ENCODE data around the gene TIGD6. TPM values are rescaled to one million over a fixed set of nuclear protein-coding genes. Genes with fewer than 3 reads are reported as not detected.
A peak's percentile ranks its signal among the peaks of the same experiment; 100 is the strongest.

Gene TIGD6
- total and polyA plus RNA-seq, 9 of the 15 experiments (the other 6 are each of a cell fraction or from before 2014, with no cell fraction given), result 1.8 to 6.3 (median 3.9) TPM

DNA sequence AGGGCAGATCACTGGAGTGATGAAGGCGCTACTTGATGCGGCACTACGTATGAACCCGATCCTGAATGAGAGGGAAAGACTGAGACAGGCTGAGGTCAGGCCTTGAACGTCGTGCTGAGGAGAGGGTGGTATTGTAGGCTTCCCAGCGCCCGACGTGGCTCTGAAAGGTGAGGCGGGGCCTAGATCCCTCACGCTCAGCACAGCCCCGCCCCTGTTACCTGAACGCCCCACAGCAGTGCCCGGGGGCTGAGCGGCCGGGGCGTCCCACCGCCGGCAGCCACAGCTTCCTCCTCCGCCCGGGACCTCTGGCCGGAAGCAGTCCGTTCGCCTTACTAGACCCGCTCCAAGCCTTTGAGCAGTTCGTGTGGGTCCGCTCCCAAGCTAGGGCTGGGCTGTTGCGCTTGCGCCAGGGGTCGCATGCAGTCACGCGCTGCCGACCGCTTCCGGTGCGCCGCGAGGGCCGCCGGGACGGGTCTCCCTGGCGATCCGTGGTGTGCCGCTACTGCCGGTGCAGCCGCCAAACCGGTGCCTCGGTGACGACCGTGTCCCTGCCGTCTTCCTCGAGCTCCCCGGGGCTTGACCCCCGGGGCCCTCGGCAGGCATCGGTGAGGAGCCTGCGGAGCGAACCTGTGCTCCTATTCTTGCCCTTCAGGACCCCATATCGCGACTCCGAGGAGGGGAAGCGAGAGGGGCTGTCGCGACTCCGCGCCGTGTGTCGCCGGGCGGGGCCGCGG, at the start of gene TIGD6, which contains the start of gene HMGXB3 (continued):
- TF ChIP-seq, protein P1, sequence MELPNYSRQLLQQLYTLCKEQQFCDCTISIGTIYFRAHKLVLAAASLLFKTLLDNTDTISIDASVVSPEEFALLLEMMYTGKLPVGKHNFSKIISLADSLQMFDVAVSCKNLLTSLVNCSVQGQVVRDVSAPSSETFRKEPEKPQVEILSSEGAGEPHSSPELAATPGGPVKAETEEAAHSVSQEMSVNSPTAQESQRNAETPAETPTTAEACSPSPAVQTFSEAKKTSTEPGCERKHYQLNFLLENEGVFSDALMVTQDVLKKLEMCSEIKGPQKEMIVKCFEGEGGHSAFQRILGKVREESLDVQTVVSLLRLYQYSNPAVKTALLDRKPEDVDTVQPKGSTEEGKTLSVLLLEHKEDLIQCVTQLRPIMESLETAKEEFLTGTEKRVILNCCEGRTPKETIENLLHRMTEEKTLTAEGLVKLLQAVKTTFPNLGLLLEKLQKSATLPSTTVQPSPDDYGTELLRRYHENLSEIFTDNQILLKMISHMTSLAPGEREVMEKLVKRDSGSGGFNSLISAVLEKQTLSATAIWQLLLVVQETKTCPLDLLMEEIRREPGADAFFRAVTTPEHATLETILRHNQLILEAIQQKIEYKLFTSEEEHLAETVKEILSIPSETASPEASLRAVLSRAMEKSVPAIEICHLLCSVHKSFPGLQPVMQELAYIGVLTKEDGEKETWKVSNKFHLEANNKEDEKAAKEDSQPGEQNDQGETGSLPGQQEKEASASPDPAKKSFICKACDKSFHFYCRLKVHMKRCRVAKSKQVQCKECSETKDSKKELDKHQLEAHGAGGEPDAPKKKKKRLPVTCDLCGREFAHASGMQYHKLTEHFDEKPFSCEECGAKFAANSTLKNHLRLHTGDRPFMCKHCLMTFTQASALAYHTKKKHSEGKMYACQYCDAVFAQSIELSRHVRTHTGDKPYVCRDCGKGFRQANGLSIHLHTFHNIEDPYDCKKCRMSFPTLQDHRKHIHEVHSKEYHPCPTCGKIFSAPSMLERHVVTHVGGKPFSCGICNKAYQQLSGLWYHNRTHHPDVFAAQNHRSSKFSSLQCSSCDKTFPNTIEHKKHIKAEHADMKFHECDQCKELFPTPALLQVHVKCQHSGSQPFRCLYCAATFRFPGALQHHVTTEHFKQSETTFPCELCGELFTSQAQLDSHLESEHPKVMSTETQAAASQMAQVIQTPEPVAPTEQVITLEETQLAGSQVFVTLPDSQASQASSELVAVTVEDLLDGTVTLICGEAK (IDR thresholded peaks at IDR 0.05), result peak; percentile 99
- TF ChIP-seq, protein P1 (CRISPR knock-in tag; IDR thresholded peaks at IDR 0.05), result no peak
- peak in 1 of 2 experiments; percentile 38; a peak in 1 of 4 replicates for TF ChIP-seq ETV6 (IDR thresholded peaks at IDR 0.05; ENCODE audit: borderline replicate concordance in 1 of 2, low read depth in 2 of 2, low read length in 1 of 2)
- TF ChIP-seq ETV6 (CRISPR knock-in tag; IDR thresholded peaks at IDR 0.05; ENCODE audit: borderline replicate concordance), result 0 out of 2 replicates have a peak, but pooled peaks have one; percentile 41
- no peak for TF ChIP-seq HDAC3 (IDR thresholded peaks at IDR 0.05; ENCODE audit: borderline replicate concordance, partially characterized antibody)
- 0 out of 2 replicates have a peak, but pooled peaks have one; percentile 12 for TF ChIP-seq ZNF133 (CRISPR knock-in tag; IDR thresholded peaks at IDR 0.05)
- TF ChIP-seq FOSL1 (tag; conservative IDR thresholded peaks at IDR 0.05), result peak; percentile 6; the same call in 1 of the 2 replicates
- TF ChIP-seq ZNF584 (CRISPR knock-in tag; IDR thresholded peaks at IDR 0.05; ENCODE audit: low read depth), result no peak
- TF ChIP-seq MITF (IDR thresholded peaks at IDR 0.05), result peak; percentile 99
- 0 out of 2 replicates have a peak, but pooled peaks have one; percentile 49 for TF ChIP-seq GATAD2A (IDR thresholded peaks at IDR 0.05)
- TF ChIP-seq TCF7L2 (IDR thresholded peaks at IDR 0.05; ENCODE audit: low read depth, low read length), result no peak
- TF ChIP-seq MYNN (IDR thresholded peaks at IDR 0.05), result peak; percentile 58; the same call in 1 of the 2 replicates
- no peak for TF ChIP-seq MYNN (CRISPR knock-in tag; IDR thresholded peaks at IDR 0.05)
- no peak for TF ChIP-seq ZNF707 (CRISPR knock-in tag; conservative IDR thresholded peaks at IDR 0.05)
